H1 (cell line): ENCODE measurements around the gene ZNF248. TPM values are rescaled to one million over a fixed set of nuclear protein-coding genes. Genes with fewer than 3 reads are reported as not detected.

ENCODE experiments used
- CTCF ChIA-PET: fragments of 300-600 bp; sonication (Branson Sonifier 250); formaldehyde crosslinking; loops from one replicate; lab custom pipeline; 2021; ENCODE audit not compliant: partially characterized antibody; lab: Charles Lee
- POLR2A ChIA-PET: fragments of 300-600 bp; sonication (Branson Sonifier 250); formaldehyde crosslinking; loops from one replicate; lab custom pipeline; 2021; ENCODE audit warnings: inconsistent platforms; ENCODE audit not compliant: partially characterized antibody; lab: Charles Lee
- DNase-seq, 2 experiments: peaks; one replicate each; pipeline versions ENCODE4 v3.0.0 to v3.0.0-alpha.2; 2010 to 2022; ENCODE audit warnings: low spot score in 2 of 2, low read depth in 1 of 2, mixed read lengths in 1 of 2
- FAIRE-seq: peaks from 2 replicates; lab custom pipeline; 2011; peaks lifted over from hg19 to GRCh38; lab: Jason Lieb, UNC
- H2AFZ ChIP-seq: 2 replicates; pipeline ENCODE4 v1.8.1; 2012; ENCODE audit warnings: low read length, inconsistent platforms
- H2AK5ac ChIP-seq: 2 replicates; pipeline ENCODE4 v1.6.1; 2013; ENCODE audit warnings: low read depth, low read length
- H2BK120ac ChIP-seq: replicated peaks from 2 replicates; pipeline ENCODE3; 2013; ENCODE audit warnings: low read depth, low read length, inconsistent platforms
- H2BK12ac ChIP-seq: 2 replicates; pipeline ENCODE4 v1.6.1; 2013; ENCODE audit warnings: low read depth, low read length
- H2BK15ac ChIP-seq: 2 replicates; pipeline ENCODE4 v1.6.1; 2013; ENCODE audit warnings: low read length
- H2BK20ac ChIP-seq: 2 replicates; pipeline ENCODE4 v1.6.1; 2013; ENCODE audit warnings: low read length
- H2BK5ac ChIP-seq: 2 replicates; pipeline ENCODE4 v1.6.1; 2013; ENCODE audit warnings: low read depth, low read length
- H3K14ac ChIP-seq: 2 replicates; pipeline ENCODE4 v1.6.1; 2013; ENCODE audit warnings: inconsistent platforms; ENCODE audit not compliant: insufficient read length
- H3K18ac ChIP-seq: 2 replicates; pipeline ENCODE4 v1.6.1; 2013; ENCODE audit warnings: low read length; ENCODE audit errors: extremely low read depth
- H3K23ac ChIP-seq: 2 replicates; pipeline ENCODE4 v1.6.1; 2013; ENCODE audit warnings: inconsistent platforms; ENCODE audit not compliant: insufficient read length
- H3K23me2 ChIP-seq: 2 replicates; pipeline ENCODE4 v1.6.1; 2013; ENCODE audit warnings: low read depth, low read length
- H3K27ac ChIP-seq: 2 replicates; pipeline ENCODE4 v1.6.1; 2011; ENCODE audit warnings: low read depth, low read length, inconsistent platforms
- H3K27me3 ChIP-seq, 4 experiments: replicated peaks in 1 of 4; 1 replicate in 1 of 4; 2 replicates in 3 of 4; pipeline versions ENCODE4 v1.6.1 to v1.8.1; 2011 to 2013; ENCODE audit warnings: low read length in 3 of 4, mild to moderate bottlenecking in 3 of 4, inconsistent platforms in 2 of 4, mixed read lengths in 2 of 4, moderate library complexity in 1 of 4; ENCODE audit not compliant: control insufficient read depth in 3 of 4, insufficient read depth in 3 of 4; ENCODE audit errors: extremely low read depth in 1 of 4
- H3K36me3 ChIP-seq, 4 experiments: 2 replicates each; pipeline versions ENCODE4 v1.6.1 to v1.8.1; 2011 to 2013; ENCODE audit warnings: mild to moderate bottlenecking in 4 of 4, low read length in 3 of 4, moderate library complexity in 2 of 4, control low read depth in 1 of 4, inconsistent platforms in 1 of 4; ENCODE audit not compliant: insufficient read depth in 4 of 4, control insufficient read depth in 2 of 4
- H3K4ac ChIP-seq: replicated peaks from 2 replicates; pipeline ENCODE3; 2013; ENCODE audit warnings: low read length, low read depth, mixed read lengths, inconsistent platforms; ENCODE audit not compliant: insufficient read length
- H3K4me1 ChIP-seq, 4 experiments: replicated peaks in 1 of 4; 1 replicate in 1 of 4; 2 replicates in 3 of 4; pipeline versions ENCODE4 v1.6.1 to v1.8.1; 2011 to 2013; ENCODE audit warnings: low read length in 3 of 4, inconsistent platforms in 2 of 4, mixed read lengths in 1 of 4; ENCODE audit not compliant: insufficient read depth in 4 of 4, control insufficient read depth in 3 of 4
- H3K4me2 ChIP-seq, 2 experiments: 2 replicates each; pipeline versions ENCODE4 v1.6.1 to v1.8.1; 2011 to 2013; ENCODE audit warnings: low read depth in 2 of 2, low read length in 2 of 2, control low read depth in 1 of 2, inconsistent platforms in 1 of 2, mild to moderate bottlenecking in 1 of 2; ENCODE audit not compliant: insufficient read depth in 1 of 2
- H3K4me3 ChIP-seq, 4 experiments: fragments of 200-600, 300-600 bp in 1 of 4; sonication (generic), shearing (Covaris generic), sonication (Bioruptor Twin) in 1 of 4; 2 replicates each; pipeline versions ENCODE4 v1.5.1 to v1.8.1; 2011 to 2016; ENCODE audit warnings: low read length in 4 of 4, low read depth in 3 of 4, control low read depth in 2 of 4, inconsistent platforms in 2 of 4, mild to moderate bottlenecking in 2 of 4, mixed read lengths in 1 of 4, moderate library complexity in 1 of 4; ENCODE audit not compliant: insufficient read depth in 2 of 4; ENCODE audit errors: extremely low read depth in 1 of 4
- H3K56ac ChIP-seq: replicated peaks from 2 replicates; pipeline ENCODE3; 2013; ENCODE audit warnings: low read depth, mild to moderate bottlenecking, mixed read lengths, low read length, inconsistent platforms; ENCODE audit not compliant: insufficient read length
- H3K79me1 ChIP-seq: 2 replicates; pipeline ENCODE4 v1.6.1; 2013; ENCODE audit warnings: low read depth, low read length, control low read depth
- H3K79me2 ChIP-seq, 2 experiments: 2 replicates each; pipeline versions ENCODE4 v1.6.1 to v1.8.1; 2012 to 2013; ENCODE audit warnings: low read length in 2 of 2, mild to moderate bottlenecking in 2 of 2, inconsistent platforms in 1 of 2; ENCODE audit not compliant: insufficient read depth in 2 of 2, control insufficient read depth in 1 of 2
- H3K9ac ChIP-seq, 4 experiments: replicated peaks in 1 of 4; 1 replicate in 1 of 4; 2 replicates in 3 of 4; pipeline versions ENCODE4 v1.6.1 to v1.8.1; 2011 to 2013; ENCODE audit warnings: low read depth in 3 of 4, low read length in 3 of 4, control low read depth in 2 of 4, mild to moderate bottlenecking in 2 of 4, moderate library complexity in 2 of 4, inconsistent platforms in 1 of 4; ENCODE audit errors: extremely low read depth in 1 of 4
- H3K9me3 ChIP-seq, 2 experiments: 2 replicates each; pipeline versions ENCODE4 v1.6.1 to v1.8.1; 2012 to 2013; ENCODE audit warnings: mild to moderate bottlenecking in 2 of 2, moderate library complexity in 2 of 2, control low read depth in 1 of 2, inconsistent platforms in 1 of 2, low read depth in 1 of 2, low read length in 1 of 2, mixed read lengths in 1 of 2; ENCODE audit not compliant: insufficient read depth in 2 of 2
- H4K20me1 ChIP-seq, 2 experiments: replicated peaks in 1 of 2; 2 replicates each; pipeline versions ENCODE3 to v1.8.1; 2011 to 2013; ENCODE audit warnings: inconsistent platforms in 2 of 2, low read length in 2 of 2, mild to moderate bottlenecking in 1 of 2; ENCODE audit not compliant: insufficient read depth in 2 of 2, control insufficient read depth in 1 of 2
- H4K5ac ChIP-seq: 2 replicates; pipeline ENCODE4 v1.6.1; 2013; ENCODE audit warnings: low read length, low read depth, mixed read lengths, inconsistent platforms; ENCODE audit not compliant: insufficient read length
- H4K8ac ChIP-seq: 2 replicates; pipeline ENCODE4 v1.8.0; 2013; ENCODE audit warnings: mild to moderate bottlenecking, moderate library complexity, low read length, inconsistent platforms; ENCODE audit not compliant: insufficient read depth; ENCODE audit errors: extremely low read depth
- H4K91ac ChIP-seq: replicated peaks from 2 replicates; pipeline ENCODE3; 2013; ENCODE audit warnings: low read length, mixed read lengths, inconsistent platforms; ENCODE audit not compliant: insufficient read length
- BCL11A ChIP-seq, 2 experiments: IDR thresholded peaks; one replicate each; pipeline ENCODE4 v1.6.1; 2011; ENCODE audit warnings: low read depth in 2 of 2, low read length in 2 of 2, mild to moderate bottlenecking in 2 of 2
- PHF8 ChIP-seq: fragments of 200-600 bp; sonication (generic); conservative IDR thresholded peaks from 2 replicates; pipeline ENCODE4 v1.7.1; 2012; ENCODE audit warnings: low read depth, mild to moderate bottlenecking, inconsistent platforms, low read length, moderate library complexity
- SIN3A ChIP-seq, 2 experiments: IDR thresholded peaks in 1 of 2; conservative IDR thresholded peaks in 1 of 2; 2 replicates each; pipeline ENCODE4 v1.6.1; 2011 to 2012; ENCODE audit warnings: low read length in 2 of 2, improper control_type of control experiment in 1 of 2, low read depth in 1 of 2, mild to moderate bottlenecking in 1 of 2
- YY1 ChIP-seq: IDR thresholded peaks from 2 replicates; pipeline ENCODE4 v1.6.1; 2011; ENCODE audit warnings: low read depth, mild to moderate bottlenecking, low read length
- WGBS, 2 experiments: shearing (Covaris generic) in 1 of 2; methylation state at CpG; one replicate each; pipeline versions ENCODE4 v1.1.6 to v1.1.7; 2013 to 2015; ENCODE audit warnings: low lambda C conversion rate in 2 of 2, mixed read lengths in 2 of 2, inconsistent platforms in 1 of 2, low coverage in 1 of 2, missing lambda C conversion rate in 1 of 2; ENCODE audit not compliant: insufficient replicate concordance in 2 of 2, insufficient coverage in 1 of 2, insufficient read length in 1 of 2; ENCODE audit errors: extremely low coverage in 1 of 2, missing lambda C conversion rate in 1 of 2; 5-methylcytosine and 5-hydroxymethylcytosine counted together
- polyA plus RNA-seq, 7 experiments: library from polyadenylated mRNA; depleted of rRNA in 3 of 7; stranded (reverse) in 5 of 7; unstranded in 2 of 7; fragments of >200 nt in 5 of 7; fragments of 200-250 nt in 2 of 7; gene quantifications; 1 replicate in 5 of 7; 2 replicates in 1 of 7; 4 replicates in 1 of 7; pipeline versions ENCODE4 v1.2.1 to v1.2.3, GENCODE V29; 2011 to 2013; ENCODE audit warnings: missing spikeins in 2 of 7, mixed read lengths in 2 of 7
- total RNA-seq: library from RNA; stranded (reverse); fragmentation: NEBNext Ultra II Directional; extraction: Animal tissue kit (Norgen Biotek cat#: 25700); gene quantifications from 2 replicates; pipeline ENCODE4 v1.2.1, GENCODE V29; 2021
- TF ChIP-seq, protein P1 (sequence below): IDR thresholded peaks from 2 replicates; pipeline ENCODE4 v1.6.1; 2011; ENCODE audit warnings: low read length, improper control_type of control experiment

The ZNF248 gene
- total and polyA plus RNA-seq, 2 of the 8 experiments (the other 6 are each of a cell fraction or from before 2014, with no cell fraction given), result 9.1 TPM; not detected in 1

DNA sequence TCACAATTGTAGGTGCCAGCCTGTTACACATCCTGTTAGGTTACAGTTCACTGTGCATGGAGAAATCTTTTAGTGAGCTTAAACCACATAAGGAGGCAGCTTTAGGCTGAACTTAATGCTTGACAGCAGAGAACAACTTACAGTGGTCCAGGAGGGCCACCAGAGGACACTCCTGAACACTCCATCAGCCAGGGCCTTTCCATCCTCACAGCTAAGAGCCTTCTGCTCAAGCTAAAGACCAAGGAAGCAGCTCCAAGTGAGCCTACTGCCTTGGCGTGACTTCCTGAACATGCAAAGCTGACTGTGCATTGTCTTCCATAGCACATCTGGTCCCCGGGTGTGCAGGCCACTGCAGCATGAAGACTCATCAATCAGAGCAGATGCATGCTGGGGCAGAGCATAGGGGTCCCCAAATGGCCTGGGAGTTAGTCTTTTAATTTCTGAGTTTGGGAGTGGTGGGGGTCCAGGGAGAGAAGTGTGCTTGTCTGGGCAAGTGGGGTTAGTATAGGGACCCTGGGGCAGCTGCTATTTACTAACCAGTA is 105.0 kb downstream of the ZNF248 start:
- no peak for DNase-seq
- Histone ChIP-seq H4K5ac (no peak overlapping the region), H3K4me3 (no peak overlapping the region), H4K8ac (no peak overlapping the region)
- CTCF ChIA-PET, result no interaction called here
- no peak for TF ChIP-seq YY1
- TF ChIP-seq BCL11A (IDR thresholded peaks at IDR 0.05; ENCODE audit: low read depth in 2 of 2, low read length in 2 of 2), result no peak
- TF ChIP-seq PHF8, result no peak
- TF ChIP-seq, protein P1, sequence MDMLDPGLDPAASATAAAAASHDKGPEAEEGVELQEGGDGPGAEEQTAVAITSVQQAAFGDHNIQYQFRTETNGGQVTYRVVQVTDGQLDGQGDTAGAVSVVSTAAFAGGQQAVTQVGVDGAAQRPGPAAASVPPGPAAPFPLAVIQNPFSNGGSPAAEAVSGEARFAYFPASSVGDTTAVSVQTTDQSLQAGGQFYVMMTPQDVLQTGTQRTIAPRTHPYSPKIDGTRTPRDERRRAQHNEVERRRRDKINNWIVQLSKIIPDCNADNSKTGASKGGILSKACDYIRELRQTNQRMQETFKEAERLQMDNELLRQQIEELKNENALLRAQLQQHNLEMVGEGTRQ, result no peak
- TF ChIP-seq SIN3A (conservative IDR thresholded peaks at IDR 0.05 in 1 of 2, IDR thresholded peaks at IDR 0.05 in 1 of 2; ENCODE audit: low read depth in 1 of 2, low read length in 2 of 2), result no peak
- TF ChIP-seq, all 59 proteins: peak for 0
- Histone ChIP-seq H3K18ac (no peak overlapping the region), H3K27me3 (no peaks in the 10 kb centered on the region), H3K27ac (no peak overlapping the region), H2BK12ac (no peak overlapping the region), H3K14ac (no peak overlapping the region), H4K91ac (no peak overlapping the region), H2BK20ac (no peak overlapping the region), H3K9ac (no peak overlapping the region), H2BK5ac (no peak overlapping the region), H2AFZ (no peak overlapping the region), H4K20me1 (no peaks in the 10 kb centered on the region), H3K4me2 (no peak overlapping the region), H3K23me2 (no peaks in the 10 kb centered on the region), H3K4me1 (no peaks in the 10 kb centered on the region), H3K4ac (no peak overlapping the region), H3K9me3 (peaks cover 67 to 79% of the 10 kb centered on the region in 2 experiments), H3K79me1 (no peaks in the 10 kb centered on the region), H2BK15ac (no peak overlapping the region), H3K36me3 (no peaks in the 10 kb centered on the region), H2AK5ac (no peak overlapping the region), H3K56ac (no peak overlapping the region), H2BK120ac (no peak overlapping the region), H3K23ac (no peak overlapping the region), H3K79me2 (no peaks in the 10 kb centered on the region)
- POLR2A ChIA-PET, result no interaction called here
- 91% methylated on average over 2 of the region's 2 CpGs; no CpG with 5 or more reads in 1 of the 2 experiments for WGBS, 2 experiments
- FAIRE-seq, result no peak
